Dedifferentiated amniotic fluid mesenchymal stem cell (primary cell): ENCODE results near the gene GAB1.
A peak's percentile ranks its signal among the peaks of the same experiment; 100 is the strongest.

Experiments used
- DNase-seq: peaks from one replicate; pipeline ENCODE4 v3.0.0-alpha.2; 2016; ENCODE audit errors: extremely low spot score

GAB1 gene

GRCh38 chr4:143336781-143337599 is at the start of gene GAB1:
Gene GAB1, plus strand, starts transcription at chr4:143336876. Its CDS starts 313 bp downstream, at chr4:143337189.
- peak; percentile 70 for DNase-seq

DNA sequence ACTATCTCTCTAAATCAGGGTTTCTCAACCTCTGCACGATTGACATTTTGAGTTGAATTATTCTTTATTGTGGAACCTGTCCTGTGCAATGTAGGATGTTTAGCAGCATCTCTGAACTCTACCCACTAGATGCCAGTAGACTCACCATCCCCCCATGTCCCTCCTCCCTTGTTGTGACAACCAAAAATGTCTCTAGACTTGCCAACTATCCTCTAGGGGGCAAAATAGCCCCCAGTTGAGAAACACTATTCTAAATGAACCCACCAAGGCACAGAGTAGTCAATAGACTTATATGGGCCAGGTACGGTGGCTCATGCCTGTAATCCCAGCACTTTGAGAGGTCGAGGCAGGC is 49.1 kb upstream of the GAB1 start:
- no peak for DNase-seq

- no peak for DNase-seq
Observed at GRCh38 chr4:143288171-143288570, 48.5 kb upstream of the GAB1 start.

DNA sequence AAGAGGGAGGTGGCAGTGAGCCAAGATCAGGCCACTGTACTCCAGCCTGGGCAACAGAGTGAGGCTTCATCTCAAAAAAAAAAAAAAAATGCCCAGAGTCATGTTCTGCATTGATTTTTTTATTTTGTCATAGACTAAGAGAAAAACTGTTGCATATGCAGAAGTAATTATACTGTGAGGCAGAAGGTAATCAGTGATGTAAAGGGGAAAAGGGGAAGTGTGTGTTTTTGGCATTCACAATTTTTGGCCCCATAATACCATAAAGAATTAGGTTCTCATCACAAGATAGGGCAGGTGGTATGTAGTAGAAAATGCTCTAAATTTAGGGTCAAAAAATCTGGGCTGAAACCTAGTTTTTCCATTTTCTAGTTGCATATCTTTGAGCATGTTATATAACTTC is 47.3 kb upstream of the GAB1 start:
- no peak for DNase-seq

GRCh38 chr4:143291314-143291713 is 45.4 kb upstream of the GAB1 start:
- DNase-seq: no peak

- no peak for DNase-seq
Observed at GRCh38 chr4:143292858-143293257, 43.8 kb upstream of the GAB1 start.

GRCh38 chr4:143294310-143294709 is 42.4 kb upstream of the GAB1 start:
- DNase-seq: peak; percentile 87

DNA sequence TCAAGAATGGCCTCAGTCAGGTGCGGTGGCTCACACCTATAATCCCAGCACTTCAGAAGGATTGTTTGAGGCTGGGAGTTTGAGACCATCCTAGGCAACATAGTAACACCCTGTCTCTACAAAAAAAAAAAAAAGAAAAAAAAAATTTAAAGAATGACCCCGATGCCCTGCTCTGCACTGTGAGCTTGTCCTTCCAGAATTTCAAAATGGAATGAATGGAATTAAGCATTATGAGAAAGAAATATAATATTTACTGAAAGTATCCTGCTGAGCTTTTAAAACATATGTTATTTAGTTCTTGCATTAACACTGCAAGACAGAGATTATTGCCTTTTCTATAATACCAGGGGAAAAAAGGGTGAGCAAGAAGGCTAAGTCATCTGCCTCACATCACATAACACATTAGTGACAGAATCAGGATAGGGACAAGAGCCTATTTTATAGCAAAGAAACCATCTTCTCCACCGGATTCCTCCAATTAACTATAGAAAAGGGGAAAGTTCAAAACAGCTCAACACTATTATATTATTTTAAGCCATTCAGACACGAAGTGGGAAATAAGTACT is 41.9 kb upstream of the GAB1 start:
- DNase-seq: peak; percentile 40

DNA sequence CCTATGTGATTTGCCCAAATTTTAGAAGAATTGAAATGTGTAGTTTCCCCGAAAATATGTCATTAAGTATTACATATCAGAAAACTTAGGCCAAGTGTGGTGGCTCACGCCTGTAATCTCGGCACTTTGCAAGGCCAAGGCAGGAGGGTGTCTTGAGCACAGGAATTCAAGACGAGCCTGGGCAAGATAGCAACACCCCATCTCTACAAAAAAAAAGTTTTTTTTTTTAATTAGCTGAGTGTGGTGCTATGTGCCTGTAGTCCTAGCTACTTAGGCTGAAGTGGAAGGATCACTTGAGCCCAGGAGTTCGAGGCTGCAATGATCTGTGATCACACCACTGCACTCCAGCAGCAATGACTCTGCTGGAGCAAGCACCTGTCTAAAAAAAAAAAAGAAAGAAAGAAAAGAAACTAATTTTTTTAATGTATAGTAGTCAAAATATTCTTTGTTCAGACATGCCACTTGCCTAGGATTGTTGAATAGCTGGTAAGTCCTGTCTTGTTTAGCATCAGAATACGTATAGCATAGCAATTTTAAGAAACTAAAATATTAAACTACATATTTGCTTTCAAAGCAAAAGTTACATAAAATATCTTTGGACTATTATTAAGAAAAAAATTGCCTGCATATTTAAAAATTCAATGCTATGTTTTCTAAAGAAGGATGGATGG is 40.1 kb upstream of the GAB1 start:
- no peak for DNase-seq

GRCh38 chr4:143300860-143301259 is 35.8 kb upstream of the GAB1 start:
- no peak for DNase-seq

DNA sequence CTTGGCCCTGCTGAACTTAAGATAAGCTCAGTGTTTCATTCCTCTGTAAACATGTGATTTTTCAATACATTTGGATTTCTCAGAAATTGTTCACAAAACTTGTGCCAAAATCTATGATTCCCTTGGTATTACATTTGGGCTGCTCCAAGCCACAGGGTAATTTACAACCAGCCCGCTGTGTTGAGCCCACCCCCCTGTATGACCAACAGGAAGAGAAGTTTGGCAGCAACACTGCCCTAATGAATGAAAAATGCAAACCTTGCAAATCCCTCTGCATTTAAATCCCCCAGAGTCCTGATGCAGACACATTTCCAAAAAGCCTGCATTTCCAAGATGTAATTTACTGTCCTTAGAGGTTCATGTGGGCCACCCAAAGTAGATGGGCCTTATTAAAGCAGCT is 34.1 kb upstream of the GAB1 start:
- peak; percentile 33 for DNase-seq

DNA sequence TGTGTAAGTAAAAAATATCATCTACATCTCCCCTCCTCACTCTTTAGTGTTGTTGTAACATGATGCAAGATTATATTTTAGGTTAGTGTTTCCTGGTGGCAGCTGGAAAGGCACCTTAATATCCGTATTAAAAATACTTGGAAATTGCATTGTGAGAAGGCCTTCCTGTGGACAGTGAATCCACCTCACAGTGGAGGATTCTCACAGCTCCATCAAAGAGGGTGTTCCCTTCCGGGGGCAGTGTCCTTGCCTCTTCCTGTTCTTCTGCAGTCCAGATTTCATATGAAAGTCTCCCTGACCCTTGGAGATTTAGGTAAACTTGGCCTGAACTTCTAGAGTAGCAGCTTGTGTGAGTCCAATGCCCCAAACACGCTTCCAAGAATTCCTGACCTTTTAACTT is 29.9 kb upstream of the GAB1 start:
- no peak for DNase-seq

DNA sequence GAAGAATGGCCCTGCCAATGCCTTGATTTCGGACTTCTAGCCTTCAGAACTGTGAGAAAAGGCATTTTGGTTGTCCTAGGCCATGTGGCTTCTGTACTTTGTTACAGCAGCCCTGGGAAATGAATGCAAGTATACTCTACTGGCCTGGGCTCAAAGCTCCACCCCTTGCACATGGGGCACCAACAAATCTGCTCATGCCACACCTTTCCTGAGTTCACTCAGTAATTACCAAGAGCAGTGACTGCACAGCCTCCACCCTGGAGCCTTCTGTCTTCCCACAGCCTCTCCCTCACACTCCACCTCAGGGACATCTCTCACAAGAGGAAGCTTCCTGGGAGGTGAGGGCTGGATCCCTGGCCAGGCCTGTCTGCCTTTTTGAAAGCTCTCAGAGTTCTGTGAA is 29.1 kb upstream of the GAB1 start:
- no peak for DNase-seq

DNA sequence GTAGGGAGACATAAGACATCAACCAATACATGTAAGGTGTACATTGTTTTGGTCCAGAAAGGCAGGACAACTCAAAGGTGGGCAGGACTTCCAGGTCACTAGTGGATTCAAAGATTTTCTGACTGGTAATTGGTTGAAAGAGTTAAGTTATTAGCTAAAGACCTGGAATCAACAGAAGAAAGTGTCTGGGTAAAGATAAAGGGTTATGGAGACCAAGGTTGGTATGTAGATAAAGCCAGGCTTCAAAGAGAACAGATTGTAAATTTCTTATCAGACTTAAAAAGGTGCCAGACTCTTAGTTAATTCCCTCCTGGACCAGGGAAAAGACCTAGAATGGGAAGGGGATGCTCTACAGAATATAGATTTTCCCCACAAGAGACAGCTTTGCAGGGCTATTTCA is 28.3 kb upstream of the GAB1 start:
- no peak for DNase-seq

DNA sequence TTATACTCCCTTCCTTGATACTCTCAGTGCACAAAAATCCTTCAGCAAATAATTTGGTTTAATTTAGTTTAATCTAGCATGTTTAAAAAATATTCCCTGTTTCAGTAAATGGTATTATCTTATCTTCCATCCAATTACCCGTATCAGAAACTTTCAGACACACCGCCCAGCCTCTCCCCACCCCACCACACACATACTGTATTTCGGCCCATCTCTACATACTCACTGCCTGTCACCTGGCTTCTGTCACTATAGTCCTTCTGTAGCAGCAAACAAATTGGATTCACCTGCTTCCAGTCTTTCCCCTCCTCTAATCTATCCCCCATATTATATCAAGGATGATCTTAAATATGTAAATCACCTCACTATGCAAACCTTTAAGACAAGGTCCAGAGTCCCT is 24.8 kb upstream of the GAB1 start:
- no peak for DNase-seq

DNA sequence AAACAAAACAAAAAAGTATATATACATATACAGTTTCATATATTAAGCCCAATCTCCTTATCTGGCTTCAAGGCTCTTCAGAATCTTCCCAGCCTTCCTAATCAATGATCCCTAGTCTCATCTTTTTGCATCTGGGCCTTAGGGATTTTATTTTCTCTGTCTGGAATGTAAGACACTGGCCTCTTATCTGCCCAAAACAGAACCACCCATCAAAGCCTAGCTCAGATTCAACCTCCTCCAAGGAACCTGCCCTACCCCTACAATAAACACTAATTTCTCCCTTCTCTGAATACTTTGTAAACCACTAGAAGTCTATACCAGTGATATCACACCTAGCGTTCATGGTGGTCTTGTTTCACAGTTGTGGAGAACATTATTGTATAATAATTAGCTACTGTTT is 23.2 kb upstream of the GAB1 start:
- DNase-seq: no peak

DNA sequence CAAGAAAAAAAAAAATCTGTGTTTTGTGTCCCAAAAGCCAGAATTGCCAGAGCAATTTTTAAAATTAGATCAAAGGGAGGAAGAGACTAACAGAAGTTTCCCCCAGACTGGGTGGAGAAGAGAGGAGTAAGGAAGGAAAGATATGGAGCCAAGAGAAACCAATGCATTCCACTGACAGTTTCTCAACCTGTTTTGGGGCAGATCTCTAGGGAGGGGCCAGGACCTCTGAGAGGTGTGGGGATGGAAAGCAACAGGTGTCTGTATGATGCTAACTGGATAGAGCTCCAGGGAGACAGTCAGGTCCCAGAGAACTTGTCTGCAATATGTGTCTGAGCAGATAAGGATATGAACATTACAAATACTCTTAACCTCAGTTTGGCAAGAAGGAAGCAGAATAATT is 22.7 kb upstream of the GAB1 start:
- no peak for DNase-seq

DNA sequence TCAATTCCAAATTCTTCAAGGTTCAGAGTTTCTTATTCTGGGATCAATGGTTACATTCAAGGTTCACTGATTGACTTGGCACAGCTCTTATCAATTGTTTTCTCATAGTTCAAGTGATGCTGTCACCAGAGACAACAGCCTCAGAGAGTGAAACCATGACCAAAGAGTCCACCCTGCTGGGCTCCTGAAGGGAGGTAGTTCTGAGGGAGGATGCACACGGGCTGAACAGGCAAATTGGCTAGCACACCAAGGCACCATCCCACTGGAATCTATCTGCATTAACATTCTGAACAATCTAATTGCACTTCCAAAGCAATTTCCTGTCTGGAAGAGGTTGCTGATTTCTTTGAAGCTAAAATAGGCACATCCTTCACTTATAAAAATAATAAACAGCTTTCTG is 16.6 kb upstream of the GAB1 start:
- no peak for DNase-seq

- no peak for DNase-seq
Observed at GRCh38 chr4:143326735-143327134, 9.9 kb upstream of the GAB1 start.

GRCh38 chr4:143329985-143330384 is 6.7 kb upstream of the GAB1 start:
- DNase-seq: no peak

DNA sequence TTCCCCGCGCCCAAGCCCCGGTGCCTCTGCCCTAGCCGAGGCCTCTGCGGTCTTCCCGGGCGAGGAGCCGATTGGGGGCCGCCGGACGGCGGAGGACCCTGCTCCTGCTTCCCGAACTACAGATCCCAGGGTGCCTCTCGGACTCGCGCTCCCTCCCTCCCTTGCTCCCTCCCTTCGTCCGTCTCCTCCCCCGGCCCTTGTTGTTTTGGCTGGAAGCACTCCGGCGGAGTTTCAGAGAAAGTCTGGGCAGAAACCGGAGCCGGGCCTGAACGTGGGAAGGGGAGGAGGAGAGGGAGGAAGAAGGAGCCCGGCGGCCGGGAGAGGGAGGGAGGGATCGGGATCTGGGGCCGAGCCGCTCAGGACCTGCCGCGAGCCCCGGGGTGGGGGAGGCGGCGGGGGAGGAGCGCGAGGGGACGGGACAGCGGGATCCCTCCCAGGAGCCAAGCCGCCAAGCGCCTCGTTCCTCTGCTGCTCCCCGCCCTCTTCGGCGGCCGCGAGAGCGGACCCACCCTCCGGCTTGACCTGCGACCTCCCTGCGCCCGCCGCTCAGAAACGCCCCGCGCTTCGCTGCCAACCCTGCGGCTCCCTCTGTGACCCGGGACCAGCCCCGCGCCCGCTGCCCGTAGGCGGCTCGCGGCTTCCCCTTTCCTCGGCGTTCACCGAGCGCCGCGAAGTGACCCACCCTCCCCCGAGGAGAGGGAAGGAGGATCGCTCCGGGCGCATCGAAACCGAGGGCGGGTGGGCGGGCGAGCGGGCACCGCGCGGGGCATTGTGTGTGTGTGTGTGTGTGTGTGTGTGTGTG is 496 bp upstream of the GAB1 start:
- DNase-seq: peak; percentile 91

DNA sequence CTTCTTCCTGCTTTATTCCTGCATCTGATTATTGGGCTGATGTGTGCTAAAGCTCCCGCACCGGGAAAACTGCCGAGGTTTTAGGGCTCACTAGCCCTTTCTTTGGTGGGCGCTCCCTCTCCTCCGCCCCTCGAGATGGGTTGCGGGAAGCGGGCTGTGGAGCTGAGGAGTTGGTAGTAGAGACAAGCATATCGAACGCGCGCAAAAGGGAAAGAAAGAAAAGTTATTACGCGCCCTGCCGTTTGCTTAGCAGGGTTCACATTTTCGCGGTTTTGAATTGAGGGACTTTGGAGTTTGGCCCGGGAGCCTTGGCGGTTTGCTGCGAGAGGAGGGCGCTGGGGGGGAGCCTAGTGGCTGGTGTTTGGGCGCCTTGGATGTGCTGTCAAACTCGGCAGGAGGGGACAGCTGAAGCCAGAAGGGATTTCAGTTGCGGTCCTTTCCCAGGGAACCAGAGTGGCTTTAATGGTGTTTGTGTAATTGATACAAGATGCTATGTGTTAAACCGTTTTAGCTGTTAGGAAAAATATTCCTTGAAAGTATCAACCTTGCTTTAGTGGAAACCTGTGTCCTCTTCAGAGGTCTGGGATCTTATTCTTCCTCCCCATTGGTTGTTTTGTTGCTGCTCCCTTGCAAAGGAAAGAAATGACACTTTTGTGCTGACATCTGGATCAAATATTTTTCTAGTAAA is 1.1 kb downstream of the GAB1 start:
- DNase-seq: peak; percentile 22
